Spleen (tissue), 7 donors: ENCODE results near the gene AOX1.

Source experiments
- CTCF ChIP-seq, 11 experiments: fragments of 200-600 bp in 7 of 11; fragments of 450-650 bp in 4 of 11; sonication (generic) in 4 of 11; IDR thresholded peaks in 8 of 11; conservative IDR thresholded peaks in 3 of 11; 1 replicate in 7 of 11; 2 replicates in 4 of 11; pipeline versions ENCODE4 v1.4.0 to v1.8.0; 2016 to 2021; ENCODE audit warnings: antibody characterized with exemption in 11 of 11, inconsistent platforms in 4 of 11, mild to moderate bottlenecking in 1 of 11
- POLR2A ChIP-seq, 3 donors: fragments of 450-650 bp; IDR thresholded peaks; one replicate each; pipeline ENCODE4 v1.5.1; 2017; ENCODE audit warnings: antibody characterized with exemption in 3 of 3, mild to moderate bottlenecking in 1 of 3
- POLR2AphosphoS5 ChIP-seq, 3 donors: sonication (generic); formaldehyde crosslinking; IDR thresholded peaks; one replicate each; pipeline ENCODE4 v1.5.1; 2017; ENCODE audit warnings: antibody characterized with exemption in 3 of 3
- donor health status: DM: no; HTN: no; CAD: no; lungs with moderate emphysema.
- donor health status: DM: no; HTN: no; CAD: no.
- donor health status: DM: no; HTN: no; CAD: no.

DNA sequence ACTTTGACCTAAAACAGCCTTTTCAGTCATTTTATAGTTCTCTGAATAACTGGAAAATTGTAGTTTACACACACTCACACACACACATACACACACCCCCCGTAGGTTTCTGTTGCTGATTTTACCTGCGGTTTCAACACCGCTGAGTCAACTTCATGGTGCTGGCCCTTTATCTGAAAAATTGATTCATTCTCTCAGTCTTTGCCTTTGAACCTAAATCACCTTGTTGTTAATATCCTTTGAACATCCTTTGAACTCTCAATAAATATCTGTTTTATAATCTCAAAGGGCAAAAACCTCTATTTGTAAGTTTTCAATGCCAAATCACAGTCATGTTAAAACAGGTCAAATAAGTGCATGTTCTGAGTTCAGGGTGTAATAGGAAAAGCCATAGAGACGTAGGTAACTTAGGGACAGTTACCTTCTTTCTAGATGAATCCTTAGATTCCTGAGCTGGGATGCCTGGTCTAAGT, 116.9 kb downstream of the AOX1 start:
- TF ChIP-seq CTCF (IDR thresholded peaks at IDR 0.05 in 8 of 11, conservative IDR thresholded peaks at IDR 0.05 in 3 of 11) (no peak), POLR2A (IDR thresholded peaks at IDR 0.05) (no peak), POLR2AphosphoS5 (IDR thresholded peaks at IDR 0.05) (no peak)
